GM21576 (cell line): ENCODE data around the gene ELOVL1.

ENCODE experiments used
- ATAC-seq: cut with Tn5 transposase; IDR thresholded peaks from one replicate; pipeline ENCODE4 v1.9.1; 2021; ENCODE audit warnings: mild to moderate bottlenecking, moderate library complexity; ENCODE audit not compliant: unreplicated experiment

Gene ELOVL1

DNA sequence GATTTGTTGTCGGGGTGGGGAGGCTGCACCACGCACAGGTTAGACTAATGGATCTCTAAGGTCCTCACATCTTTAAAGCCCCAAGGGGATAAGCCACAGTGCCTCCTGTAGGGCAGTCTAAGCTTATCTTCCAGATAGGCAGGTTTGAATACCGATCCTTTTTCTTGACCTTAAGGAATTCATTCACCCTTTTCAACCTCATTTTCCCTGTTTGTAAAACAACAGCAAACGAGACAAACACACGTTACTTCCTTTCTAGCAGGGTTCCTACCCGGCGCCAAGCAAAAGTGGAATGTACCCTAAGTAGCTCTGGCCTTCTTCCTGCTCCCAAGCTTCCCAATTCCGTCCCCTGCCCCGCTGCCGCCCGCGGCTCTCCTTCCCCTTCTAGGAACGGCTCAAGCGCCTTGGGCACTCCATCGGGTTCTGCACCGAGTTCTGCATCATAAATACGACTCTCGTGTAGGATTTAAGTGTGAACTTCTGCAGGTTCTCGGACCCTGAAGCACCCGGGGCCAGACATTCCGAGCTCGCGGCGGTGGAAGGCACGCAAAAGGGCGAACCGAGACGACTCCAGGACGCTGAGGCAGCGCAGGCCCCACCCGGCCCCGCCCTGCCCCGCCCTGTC lies 9.6 kb downstream of the ELOVL1 start:
- ATAC-seq, result peak; percentile 14

DNA sequence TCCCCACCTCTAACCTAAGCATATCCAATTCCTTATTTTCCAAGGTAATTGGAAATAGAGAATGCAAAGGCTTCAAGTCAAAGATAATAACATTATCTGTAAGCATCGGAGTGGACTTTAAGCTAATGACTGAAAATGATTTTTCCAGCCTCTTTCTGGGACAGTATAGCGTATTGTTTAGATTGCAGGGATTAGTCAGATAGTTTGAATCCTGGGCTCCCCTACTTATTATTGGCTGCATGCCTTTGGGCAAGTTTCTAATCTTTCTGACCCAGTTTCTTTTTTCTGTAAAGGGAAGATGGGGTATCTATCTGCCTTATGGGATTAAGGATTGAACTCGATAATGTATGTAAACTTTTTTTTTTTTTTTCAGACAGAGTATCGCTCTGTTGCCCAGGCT lies 10.6 kb downstream of the ELOVL1 start:
- no peak for ATAC-seq

DNA sequence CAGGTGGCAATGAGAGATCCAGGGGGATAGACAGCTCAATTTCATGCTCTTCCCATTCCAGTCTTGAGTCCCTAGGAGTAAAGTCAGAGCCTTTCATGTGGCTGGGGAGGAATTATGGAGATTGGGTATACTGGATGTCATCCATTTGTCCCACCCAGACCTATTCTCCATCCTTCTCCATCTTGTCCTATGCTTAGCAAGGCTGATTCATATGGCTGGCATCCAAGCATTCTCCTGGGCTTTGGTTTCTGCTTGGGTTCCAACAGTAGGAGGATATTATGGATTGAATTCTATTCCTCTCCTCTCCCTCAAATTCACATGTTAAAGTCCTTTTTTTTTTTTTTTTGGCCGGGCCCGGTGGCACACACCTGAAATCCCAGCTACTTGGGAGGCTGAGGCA lies 12.9 kb downstream of the ELOVL1 start:
- no peak for ATAC-seq

DNA sequence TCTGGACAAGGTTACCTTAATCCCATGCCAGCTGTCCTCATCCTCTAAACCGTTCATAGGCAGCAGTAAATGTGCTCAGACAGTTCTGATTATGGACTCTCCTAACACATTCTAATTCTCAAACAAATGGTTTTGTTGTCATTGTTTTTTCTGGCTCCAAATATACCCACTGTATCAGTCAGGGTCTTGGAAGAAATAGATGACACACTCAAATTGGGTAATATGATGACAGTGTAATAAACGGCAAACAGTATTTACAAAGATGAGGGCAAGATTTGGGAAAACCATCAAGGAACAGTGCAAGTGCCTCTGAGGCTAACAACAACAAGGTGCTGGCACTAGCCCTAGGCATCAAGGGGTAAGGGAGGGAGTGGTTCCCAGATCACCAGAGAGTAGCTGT lies 13.3 kb downstream of the ELOVL1 start:
- no peak for ATAC-seq

DNA sequence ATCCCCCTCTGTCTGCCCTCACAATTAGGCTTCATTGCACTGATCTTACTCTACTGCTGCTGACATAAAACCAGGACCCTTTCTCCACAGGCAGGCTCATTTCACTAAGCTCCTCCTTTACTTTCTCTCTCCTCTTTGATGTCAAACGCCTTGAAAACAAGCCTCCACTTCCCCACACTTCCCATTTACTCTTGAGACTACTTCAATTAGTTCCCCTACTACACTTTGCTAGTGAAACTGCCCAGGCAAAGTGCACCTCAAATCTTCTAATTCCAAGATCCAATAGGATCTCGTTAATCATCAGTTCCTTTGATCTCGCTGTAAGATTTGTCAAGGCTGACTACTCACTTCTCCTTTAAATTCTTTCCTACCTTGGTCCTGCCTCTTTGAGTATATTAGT lies 14.9 kb downstream of the ELOVL1 start:
- no peak for ATAC-seq

DNA sequence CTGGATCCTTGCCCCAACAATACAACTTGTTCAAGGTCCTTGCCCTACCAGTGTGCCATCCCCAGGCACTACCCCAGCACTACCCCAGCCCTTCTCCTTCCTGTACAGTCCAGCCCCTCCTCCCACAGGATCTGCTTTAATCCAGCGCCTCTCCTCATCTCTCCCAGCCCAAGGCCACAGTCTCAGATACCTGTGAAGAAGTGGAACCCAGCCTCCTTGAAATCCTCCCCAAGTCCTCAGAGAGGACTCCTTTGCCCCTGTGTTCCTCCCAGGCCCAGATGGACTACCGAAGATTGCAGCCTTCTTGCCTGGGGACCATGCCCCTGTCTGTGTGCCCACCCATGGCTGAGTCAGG lies 15.5 kb downstream of the ELOVL1 start:
- ATAC-seq, result no peak

DNA sequence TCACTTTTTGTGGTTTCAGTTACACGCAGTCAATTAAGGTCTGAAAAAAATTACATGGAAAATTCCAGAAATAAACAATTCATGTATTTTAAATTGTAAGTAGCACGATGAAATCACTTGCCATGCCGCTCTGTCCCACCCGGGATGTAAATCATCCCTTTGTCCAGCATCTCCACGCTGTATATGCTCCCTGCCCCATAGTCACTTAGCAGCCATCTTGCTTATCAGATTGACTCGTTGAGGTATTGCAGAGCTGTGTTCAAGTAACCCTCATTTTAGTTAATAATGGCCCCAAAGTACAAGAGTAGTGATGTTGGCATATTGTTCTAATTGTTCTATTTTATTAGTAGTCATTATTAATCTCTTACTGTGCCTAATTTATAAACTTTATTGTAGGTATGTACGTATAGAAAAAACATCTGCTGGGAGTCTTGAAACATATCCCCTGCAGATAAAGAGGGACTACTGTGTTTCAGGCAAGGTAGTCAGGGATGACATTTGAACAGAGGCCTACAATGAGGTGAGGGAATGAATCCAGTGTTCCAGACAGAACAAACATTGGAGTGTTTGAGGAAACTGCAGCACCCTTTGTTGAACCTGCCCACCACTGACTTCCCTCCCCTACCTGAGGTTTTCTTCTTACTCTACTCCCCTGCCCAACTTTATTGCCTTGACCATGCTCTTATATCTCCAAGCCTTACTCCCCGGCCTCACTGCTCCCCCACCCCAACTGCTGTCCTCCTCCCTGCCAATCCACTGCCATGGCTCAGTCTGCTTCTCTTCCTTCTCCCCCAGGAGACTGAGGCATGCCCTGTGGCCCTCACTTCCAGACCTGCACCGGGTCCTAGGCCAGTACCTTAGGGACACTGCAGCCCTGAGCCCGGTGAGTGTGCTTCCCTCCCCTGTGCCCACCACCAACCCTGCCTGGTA lies 16.1 kb downstream of the ELOVL1 start:
- no peak for ATAC-seq

DNA sequence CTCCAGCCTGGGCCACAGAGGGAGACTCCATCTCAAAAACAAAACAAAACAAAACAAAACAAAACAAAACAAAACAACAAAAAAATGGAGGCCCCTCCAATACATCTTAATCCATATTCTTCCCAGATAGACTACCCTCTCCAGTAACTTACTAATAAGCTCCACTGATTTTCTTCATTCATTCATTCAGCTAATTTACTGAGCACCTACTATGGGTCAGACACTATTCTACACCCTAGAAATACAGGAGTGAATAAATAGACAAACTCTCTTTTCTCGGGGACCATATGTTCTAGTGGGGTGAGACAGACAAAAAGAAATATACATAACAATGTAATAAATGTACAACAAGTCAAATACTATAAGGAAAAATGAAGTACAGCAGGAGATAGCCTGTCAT lies 16.8 kb downstream of the ELOVL1 start:
- ATAC-seq, result no peak

DNA sequence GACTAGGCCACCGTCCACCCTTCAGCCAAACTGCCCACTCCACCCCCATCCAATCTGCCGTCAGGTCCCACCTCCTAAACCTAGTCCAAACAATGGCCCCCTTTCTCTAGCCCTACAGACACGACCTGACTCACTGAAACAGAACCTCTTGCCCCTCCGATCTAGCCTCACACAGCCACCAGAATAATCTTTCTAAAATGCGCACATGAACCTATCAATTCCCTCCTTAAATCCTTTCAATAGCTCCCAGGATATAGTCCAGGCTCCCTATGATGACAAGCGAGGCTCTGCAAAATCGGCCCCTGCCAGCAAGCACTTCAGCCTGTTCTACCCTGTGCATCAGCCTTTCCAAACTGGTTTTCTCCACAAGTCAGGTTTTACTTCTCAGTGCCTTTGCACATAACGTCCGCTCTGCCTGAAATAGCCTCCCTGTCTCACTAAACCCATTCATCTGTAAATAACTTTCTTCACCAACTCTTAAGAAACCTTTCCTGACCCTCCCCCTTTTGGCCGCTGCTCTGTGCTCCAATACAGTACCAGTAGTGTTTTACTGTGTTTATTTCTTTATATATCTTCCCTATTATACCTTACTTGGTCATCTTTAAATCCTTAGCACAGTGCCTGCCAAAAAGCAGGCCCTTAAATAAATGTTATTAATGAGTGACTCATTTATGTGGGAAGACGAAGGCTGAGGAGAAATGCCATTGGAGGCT lies 18.1 kb downstream of the ELOVL1 start:
- no peak for ATAC-seq

DNA sequence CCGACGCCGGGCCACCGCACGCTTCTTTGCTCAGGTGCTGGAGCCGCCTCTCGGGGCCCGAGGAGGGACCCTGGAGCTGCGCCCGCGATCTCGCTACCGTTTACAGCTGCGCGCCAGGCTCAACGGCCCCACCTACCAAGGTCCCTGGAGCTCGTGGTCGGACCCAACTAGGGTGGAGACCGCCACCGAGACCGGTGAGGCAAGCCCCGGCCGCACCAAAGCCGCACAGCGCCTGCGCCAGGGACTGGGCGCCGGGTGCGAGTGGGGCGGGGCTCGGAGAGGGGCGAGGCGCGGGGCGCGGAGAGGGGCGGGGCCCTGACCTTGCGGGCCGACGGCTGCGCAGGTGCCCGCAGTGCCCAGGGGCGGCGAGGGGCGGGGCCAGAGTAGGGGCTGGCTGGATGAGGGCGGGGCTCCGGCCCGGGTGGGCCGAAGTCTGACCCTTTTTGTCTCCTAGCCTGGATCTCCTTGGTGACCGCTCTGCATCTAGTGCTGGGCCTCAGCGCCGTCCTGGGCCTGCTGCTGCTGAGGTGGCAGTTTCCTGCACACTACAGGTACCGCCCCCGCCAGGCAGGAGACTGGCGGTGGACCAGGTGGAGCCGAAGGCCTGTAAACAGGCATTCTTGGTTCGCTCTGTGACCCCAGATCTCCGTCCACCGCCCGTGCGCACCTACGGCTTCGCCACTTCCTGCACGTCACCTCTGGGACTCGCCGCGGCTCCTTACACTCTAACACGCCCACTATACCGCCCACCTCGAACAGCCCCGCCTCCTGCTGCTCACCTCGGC lies 18.8 kb downstream of the ELOVL1 start:
- ATAC-seq, result no peak

DNA sequence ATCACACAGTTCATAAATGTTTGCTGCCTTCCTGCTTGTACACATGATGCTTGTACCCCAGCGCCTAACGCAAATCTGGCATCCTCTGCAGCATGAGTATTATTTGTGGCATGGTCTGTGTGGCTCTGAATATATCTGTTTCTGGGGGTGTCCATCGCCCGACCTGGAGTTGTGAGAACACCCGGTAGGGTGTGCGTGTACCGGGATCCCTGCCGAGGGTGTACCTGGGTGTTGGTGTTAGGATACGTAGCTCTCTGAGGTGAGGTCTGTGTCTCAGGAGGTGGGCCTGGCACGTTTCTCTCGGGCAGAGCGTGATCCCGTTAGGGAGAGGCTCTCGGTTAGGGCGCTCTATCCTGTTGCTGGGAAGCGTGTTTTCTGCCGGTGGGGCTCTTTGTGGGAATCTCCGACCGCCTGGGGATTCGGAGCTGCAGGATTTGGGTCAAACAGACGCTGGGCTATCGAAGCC lies 19.4 kb downstream of the ELOVL1 start:
- ATAC-seq, result no peak

DNA sequence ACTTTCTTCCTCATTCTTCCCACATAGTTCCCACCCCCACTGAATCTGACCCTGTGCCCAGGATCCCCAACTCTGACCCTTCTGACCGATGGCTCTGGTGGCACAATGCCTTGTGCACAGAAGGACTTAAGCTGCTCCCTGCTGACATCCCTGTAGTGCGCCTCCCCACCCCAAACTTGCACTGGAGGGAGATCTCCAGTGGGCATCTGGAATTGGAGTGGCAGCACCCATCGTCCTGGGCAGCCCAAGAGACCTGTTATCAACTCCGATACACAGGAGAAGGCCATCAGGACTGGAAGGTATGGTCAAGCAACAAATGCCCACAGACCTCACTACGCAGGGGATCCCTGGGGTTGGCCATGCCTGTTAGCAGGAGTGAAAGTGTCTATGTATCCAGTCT lies 21.2 kb downstream of the ELOVL1 start:
- ATAC-seq, result no peak

DNA sequence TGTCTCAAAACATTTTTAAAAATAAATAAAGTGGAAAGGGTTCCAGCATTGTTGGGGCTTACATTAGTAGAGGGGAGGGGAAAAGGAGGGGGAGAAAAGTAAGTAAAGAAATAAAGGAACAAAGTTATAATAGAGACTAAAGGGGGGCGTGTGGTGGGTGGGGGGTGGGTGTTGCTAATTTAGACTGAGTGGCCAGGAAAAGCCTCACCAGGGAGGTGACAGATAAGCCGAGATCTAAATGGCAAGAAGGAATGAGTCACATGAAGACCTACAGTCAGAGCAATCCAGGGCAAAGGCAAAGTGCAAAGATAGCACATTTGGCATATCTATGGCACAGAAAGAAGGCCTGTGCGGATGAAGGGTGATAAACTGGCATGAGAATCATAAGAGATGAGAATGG lies 22.7 kb downstream of the ELOVL1 start:
- ATAC-seq, result no peak

DNA sequence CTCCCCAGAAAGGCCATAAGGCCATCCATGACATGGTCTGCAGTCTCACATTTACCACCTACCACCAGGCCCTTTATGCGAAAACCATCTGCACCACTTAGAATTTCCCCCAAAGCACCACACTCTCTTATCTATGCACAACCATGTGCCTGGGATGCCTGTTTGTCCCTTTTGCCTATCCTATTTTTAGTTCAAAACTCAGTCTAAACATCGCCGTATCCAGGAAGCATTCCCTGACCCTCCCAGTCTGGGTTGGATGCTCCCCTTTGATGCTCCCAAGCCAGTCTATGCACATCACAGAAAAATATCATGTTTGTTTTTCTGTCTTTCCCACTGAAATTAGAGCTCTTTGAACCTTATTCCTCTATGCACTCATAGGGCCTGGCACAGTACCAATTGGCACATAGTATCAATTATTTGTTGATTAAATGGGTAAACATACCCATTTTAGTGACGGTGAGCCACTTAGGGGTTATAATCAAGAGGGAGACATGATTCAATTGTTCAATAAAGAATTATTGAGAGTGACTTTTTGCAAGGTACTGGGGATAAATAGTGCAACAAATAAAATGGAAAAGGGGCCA lies 23.5 kb downstream of the ELOVL1 start:
- ATAC-seq, result no peak

DNA sequence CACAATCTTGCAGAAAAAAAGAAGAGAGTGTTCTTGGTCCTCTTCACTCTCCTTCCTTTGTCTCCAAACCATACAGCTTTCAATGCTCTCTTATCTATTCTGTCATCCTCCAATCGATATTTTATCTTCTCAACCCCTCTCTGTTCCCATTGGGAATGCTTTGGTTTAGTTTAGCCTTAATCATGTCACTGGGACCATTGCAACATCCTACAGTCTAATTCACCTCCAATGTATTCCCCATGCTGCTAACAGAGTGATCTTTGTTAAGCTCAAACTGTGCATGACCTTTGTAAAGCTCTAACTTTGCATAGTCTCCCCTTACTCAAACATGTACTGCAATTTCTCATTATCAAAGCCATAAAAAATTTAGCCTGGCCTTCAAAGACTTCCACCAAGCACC lies 27.3 kb downstream of the ELOVL1 start:
- ATAC-seq, result no peak

DNA sequence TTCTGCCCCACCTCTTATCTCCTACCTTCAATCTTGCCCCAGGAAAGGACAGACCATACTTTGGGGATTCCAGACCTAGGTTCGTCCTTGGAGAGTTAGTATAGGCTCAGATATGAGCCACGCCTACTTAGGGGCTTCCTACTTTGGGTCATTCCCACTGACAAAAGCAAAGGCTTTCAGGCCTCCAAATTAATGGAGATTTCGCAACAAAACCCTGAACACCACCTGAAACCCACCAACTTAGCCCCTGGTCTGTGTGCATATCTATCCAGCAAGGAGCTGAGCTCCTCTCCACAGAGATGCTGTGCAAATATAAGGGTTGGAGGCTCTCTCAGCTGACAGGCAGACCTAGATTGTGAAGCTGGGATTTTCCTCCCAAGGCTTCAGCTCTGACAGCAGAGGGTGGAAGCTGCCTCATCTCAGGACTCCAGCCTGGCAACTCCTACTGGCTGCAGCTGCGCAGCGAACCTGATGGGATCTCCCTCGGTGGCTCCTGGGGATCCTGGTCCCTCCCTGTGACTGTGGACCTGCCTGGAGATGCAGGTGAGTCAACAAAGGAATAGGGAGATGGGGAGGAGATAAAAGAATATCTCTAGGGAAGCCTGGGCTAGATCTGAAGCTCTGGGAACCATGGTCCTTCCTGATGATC lies 28.1 kb downstream of the ELOVL1 start:
- ATAC-seq, result no peak

DNA sequence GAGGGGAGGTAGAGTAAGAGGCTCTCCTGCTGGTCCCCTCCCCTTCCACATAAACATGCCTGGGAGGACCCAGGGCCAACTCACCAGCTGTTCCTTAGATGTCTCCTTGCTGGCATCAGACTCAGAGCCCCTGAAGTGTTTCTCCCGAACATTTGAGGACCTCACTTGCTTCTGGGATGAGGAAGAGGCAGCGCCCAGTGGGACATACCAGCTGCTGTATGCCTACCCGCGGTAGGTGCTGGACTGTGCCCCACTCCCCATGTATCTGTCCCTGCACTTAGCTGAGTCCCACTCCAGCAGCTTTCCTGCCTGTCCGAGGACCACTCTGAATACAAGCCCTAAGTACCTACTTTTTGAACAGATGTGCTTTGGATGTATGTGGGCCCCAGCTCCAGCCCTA lies 29.8 kb downstream of the ELOVL1 start:
- ATAC-seq, result no peak

DNA sequence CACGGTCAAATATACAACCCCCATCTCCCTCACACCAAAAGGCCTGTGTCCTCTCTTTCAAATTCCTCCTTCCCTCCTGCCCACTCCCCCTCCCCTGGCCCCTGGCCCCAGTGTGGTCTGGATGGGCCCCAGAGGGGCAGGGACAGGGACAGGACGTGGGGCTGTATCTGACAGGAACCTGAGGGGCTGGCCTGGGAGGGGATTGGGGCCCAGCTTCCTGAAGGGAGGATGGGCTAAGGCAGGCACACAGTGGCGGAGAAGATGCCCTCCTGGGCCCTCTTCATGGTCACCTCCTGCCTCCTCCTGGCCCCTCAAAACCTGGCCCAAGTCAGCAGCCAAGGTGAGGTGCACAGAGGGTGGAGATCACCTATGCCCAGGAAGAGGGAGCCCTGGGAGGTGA lies 30.2 kb downstream of the ELOVL1 start, which contains the start of gene MPL:
TSS of gene MPL (plus strand) at position 231 of the 400 bp plus-strand sequence. CDS start at position 262, 31 bp downstream.
- no peak for ATAC-seq

DNA sequence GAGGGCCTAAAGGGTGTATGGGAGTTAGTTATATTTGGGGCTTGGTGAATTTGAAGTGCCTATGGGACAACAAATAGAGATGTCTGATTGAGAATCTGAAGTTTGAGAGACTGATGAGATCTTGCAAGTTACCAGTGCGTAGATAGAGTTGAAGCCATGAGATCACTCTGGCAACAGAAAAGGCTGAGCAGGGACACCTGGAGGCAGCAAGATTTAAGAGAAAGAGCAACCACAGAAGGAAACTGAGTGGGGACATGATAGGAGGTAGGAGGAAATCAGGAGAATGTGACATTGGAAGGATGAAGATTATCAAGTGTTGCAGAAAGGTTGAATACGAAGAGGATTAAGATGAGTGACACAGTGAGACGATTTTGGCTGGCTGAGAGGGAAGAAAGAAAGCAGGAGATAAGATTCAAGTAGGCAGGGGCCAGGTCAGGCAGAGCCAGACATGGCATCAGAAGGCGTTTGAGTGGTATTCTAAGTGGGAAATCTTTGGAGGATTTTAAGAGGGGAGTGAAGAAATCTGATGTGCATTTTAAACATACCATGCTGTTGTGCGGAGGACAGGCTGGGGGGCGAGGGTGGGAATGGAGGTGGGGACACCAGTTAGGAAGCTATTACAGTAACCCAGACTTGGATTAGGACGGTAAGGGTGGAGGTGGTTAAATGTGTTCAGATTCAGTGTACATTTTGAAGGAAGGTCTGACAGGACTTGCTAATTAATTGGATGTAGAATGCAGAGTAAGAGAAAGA lies 33.2 kb downstream of the ELOVL1 start:
- no peak for ATAC-seq
